Stimulated activated CD4-positive, alpha-beta T cell treated with anti-CD3 and anti-CD28 coated beads, TNF-alpha, amount 100 ng/mL, for 48 hours (primary cell): ENCODE results near the gene AMPH.
"Not testable (repeated sequence)": the region's sequence is repeated elsewhere in the genome, so short reads cannot be mapped to it uniquely, and the experiment has no call there.

ENCODE experiments used
- DNase-seq, 3 donors: peaks; one replicate each; pipeline ENCODE4 v3.0.0-alpha.2; 2020; ENCODE audit warnings: low read depth in 3 of 3

Gene AMPH

DNA sequence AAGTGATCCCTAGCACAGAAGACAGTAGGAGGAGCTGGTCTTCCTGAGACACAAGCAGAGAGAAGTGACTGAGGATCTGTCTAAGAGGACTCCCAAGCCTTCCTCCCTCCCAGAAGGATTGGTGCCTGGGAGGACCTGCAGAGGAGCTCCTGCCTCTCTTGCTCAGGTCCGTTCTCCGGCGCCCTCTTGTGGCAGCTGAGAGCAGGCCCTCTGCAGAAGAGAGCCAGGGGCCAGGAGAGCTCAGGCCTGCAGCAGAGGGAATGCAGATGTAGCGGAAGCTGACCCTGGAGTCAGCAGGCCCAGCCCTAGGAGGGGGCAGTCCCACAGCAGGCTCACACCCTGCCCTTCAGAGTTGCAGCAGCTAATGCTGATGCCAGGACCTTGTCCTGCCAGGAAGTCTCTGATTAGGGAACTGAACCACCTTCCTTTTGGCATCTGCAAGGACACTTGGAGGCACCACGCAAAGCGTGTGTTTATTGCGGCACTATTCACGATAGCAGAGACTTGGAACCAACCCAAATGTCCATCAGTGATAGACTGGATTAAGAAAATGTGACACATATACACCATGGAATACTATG, 276.8 kb downstream of the AMPH start:
- not testable (repeated sequence) for DNase-seq

- not testable (repeated sequence) for DNase-seq
Measured at GRCh38 chr7:38353431-38353881, 277.7 kb downstream of the AMPH start.

DNA sequence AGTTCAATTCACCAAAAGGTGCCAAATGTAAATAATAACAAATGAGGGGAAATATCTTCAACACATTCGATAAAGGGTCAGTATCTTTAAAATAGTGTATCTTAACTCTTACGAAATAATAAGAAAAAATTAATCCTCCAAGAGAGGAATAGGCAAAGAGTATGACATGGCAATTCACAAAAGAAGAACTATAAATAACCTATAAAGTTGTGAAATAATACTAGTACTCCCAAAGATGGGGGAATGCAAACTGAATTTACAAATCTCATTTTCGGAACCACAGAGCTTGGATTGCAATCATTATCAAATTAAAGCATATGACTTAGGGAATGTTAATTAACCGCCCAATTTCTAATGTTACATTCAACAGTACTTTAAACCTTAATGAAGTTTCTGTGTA, 279.6 kb downstream of the AMPH start:
- no peak for DNase-seq

GRCh38 chr7:38350777-38351176, 280.4 kb downstream of the AMPH start:
- DNase-seq, result not testable (repeated sequence)

DNA sequence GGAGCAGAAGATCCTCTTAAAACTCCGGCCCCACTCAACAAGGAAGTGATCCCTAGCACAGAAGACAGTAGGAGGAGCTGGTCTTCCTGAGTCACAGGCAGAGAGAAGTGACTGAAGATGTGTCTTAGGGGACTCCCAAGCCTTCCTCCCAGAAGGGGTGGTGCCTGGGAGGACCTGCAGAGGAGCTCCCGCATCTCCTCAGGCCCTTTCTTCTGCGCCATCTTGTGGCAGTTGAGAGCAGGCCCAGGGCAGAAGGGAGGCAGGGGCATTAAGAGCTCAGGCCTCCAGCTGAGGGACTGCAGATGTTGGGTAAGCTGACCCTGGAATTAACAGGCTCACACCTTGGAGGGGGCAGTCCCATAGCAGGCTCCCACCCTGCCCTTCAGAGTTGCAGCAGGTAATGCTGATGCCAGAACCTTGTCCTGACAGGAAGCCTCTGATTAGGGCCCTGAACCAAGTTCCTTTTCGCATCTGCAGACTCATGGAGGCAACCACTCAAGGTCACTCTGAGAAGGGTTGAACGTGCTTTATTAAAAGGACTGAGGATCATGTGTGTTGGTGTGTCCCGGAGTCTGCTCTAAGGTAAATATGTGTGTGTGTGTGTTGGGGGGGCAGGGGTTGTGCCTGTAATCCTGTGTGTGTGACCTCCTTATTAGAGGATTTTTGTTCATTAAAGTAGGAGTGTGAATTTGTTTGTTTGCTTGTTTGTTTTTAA, 281.1 kb downstream of the AMPH start:
- DNase-seq, result peak in 1 of 3 donors; percentile 63

GRCh38 chr7:38349126-38349795, 281.9 kb downstream of the AMPH start:
- not testable (repeated sequence) for DNase-seq

GRCh38 chr7:38345299-38346172, 285.6 kb downstream of the AMPH start:
- DNase-seq, result not testable (repeated sequence)

- DNase-seq, result not testable (repeated sequence)
Measured at GRCh38 chr7:38344741-38345140, 286.4 kb downstream of the AMPH start.

DNA sequence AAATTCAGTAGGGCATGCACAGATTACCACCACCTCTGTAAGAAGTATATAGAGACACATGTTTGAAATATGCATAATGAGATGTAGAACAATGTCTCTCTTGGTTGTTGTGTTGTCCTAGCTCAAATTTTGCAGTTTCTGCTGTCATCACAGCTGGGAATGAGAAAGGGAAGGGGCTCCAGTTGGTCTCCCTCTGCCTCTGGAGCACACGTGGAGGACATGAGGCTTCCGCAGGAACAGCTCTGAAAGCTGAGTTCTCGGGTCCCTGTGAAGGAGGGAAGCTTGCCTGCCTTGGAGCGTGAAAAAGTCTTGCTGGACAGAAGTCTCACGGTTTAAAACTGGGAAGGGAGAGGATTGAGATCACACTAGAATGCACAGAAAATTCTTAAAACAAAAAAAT, 289.0 kb downstream of the AMPH start:
- DNase-seq, result not testable (repeated sequence)

DNA sequence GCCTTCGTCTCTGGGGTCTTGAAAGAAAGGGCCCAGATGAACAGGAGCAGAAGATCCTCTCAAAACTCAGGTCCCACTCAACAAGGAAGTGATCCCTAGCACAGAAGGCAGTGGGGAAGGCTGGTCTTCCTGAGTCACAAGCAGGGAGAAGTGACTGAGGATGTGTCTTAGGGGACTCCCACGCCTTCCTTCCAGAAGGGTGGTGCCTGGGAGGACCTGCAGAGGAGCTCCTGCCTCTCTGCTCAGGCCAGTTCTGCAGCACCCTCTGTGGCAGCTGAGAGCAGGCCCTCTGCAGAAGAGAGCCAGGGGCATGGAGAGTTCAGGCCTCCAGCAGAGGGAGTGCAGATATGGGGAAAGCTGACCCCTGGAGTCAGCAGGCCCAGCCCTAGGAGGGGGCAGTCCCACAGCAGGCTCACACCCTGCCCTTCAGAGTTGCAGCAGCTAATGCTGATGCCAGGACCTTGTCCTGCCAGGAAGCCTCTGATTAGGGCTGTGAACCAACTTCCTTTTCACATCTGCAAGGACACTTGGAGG, 289.9 kb downstream of the AMPH start:
- DNase-seq, result not testable (repeated sequence)

DNA sequence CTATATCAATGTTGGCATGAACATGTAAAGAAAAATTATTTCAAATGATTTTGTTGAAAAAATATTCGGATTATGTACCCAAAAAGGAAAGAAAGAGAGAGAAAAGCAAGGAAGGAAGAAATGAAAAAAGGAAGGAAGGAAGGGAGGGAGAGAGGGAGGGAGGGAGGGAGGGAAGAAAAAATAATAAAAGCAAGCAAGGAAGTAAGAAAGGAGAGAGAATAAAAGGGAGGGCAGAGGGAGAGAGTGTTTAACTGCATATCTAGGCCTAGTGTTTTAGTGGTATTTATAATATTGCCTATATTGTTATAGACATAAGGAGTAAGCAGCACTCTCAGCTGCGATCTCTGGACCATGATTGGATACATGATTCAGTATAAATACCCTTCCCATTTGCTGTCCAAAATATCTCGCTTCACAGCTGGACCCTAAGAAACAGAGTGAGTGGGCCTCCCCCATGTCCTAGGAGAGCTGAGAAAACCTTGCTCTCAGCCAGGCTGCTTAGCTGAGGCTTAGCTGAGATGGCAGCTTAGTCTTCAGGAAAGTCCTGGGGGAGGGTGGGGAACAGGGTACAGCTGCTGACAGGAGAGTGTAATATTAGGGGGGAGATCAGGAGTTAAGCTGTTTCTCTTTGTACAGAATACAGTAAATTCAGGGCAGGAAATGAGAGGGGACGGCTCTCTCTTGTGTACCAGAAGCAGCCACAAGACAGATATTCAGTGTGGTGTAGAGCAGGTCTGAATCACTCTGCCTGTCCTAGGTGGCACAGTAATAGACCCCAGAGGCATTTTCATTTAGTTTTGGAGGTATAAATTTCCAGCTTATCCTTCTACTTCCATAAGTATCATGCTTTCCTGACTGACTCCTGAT, 291.0 kb downstream of the AMPH start:
- DNase-seq, result no peak

GRCh38 chr7:38336148-38336515, 295.0 kb downstream of the AMPH start:
- DNase-seq, result not testable (repeated sequence)

DNA sequence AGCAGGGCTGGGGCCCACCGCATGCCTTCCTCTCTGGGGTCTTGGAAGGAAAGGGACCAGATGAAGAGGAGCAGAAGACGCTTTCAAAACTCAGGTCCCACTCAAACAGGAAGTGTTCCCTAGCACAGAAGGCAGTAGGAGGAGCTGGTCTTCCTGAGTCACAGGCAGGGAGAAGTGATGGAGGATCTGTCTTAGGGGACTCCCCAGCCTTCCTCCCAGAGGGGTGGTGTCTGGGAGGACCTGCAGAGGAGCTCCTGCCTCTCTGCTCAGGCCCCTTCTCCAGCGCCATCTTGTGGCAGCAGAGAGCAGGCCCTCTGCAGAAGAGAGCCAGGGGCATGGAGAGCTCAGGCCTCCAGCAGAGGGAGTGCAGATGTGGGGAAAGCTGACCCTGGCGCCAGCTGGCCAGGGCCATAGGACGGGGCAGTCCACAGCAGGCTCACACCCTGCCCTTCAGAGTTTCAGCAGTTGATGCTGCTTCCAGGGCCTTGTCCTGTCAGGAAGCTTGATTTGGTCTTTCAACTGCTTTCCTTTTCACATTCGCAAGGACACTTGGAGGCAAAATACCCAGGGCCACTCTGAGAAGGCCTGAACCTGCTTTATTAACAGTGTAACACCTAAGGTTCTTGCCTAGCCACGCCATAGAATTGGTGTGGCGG, 295.6 kb downstream of the AMPH start:
- DNase-seq, result peak; percentile 66 to 74 (median 68)

DNA sequence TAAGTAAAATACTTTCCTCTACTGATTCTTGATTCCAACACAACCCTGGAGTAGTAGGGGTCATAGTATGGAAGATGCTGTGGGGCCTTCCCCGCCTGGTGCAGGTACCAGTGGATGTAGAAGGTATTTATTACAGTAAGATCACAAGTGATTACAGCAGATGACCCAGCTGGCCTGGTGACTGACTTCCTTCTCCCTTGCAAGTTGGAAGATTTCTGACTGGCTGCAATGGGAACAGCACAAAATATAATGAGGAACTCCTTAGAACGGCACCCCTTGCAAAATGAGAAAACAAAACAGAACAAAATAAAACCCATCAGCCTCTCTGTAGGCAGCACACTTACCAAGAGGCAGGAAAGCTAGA, 296.1 kb downstream of the AMPH start:
- DNase-seq, result no peak

DNA sequence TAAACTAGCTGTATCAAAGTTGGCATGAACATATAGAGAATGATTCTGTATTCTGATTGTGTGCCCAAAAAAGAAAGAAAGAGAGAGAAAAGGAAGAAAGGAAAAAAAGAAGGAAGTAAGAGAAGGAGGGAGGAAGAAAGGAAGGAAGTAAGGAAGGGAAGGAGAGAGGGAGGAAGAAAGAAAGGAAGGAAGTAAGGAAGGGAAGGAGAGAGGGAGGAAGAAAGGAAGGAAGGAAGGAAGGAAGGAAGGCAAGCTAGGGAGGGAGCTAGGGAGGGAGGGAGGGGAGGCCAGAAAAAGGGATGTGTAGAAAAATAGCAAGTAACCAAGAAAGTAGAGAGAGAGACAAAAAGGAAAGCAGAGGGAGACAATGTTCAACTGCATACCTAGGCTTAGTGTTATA, 297.0 kb downstream of the AMPH start:
- no peak for DNase-seq
